Activated CD8-positive, alpha-beta memory T cell treated with anti-CD3 and anti-CD28 coated beads, Interleukin-2, amount 50 U/mL, for 1 hour (primary cell): ENCODE measurements around the gene CEACAM1.
"Not testable (repeated sequence)": the region's sequence is repeated elsewhere in the genome, so short reads cannot be mapped to it uniquely, and the experiment has no call there.

ENCODE experiments used
- DNase-seq: peaks from one replicate; pipeline ENCODE4 v3.0.0-alpha.2; 2020; ENCODE audit errors: extremely low read depth

The CEACAM1 gene

DNA sequence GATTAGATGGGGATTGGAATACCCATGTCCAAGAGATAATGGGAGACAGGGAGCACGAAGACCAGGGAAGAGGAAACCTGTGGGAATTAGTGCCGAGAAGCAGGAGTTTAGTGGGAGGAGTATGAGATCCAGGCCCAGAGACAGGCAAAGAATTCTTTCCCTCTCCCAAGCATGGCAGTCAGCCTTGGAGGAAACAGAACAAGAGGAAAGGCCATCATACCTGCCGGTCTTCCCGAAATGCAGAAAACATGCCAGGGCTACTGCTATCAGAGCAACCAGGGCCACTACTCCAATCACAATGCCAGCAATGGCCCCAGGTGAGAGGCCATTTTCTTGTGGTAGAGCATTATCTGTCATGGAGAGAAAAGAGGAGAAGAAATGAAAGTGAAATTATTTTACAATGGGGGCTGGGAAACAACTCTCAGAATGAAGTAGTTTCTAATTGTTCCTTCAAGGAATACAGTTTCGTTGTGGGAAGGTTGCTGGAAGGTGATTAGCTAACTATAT is 16.1 kb downstream of the CEACAM1 start:
- no peak for DNase-seq

GRCh38 chr19:42511340-42511739 is 16.9 kb downstream of the CEACAM1 start:
- no peak for DNase-seq

GRCh38 chr19:42508892-42509444 is 19.3 kb downstream of the CEACAM1 start:
- no peak for DNase-seq

DNA sequence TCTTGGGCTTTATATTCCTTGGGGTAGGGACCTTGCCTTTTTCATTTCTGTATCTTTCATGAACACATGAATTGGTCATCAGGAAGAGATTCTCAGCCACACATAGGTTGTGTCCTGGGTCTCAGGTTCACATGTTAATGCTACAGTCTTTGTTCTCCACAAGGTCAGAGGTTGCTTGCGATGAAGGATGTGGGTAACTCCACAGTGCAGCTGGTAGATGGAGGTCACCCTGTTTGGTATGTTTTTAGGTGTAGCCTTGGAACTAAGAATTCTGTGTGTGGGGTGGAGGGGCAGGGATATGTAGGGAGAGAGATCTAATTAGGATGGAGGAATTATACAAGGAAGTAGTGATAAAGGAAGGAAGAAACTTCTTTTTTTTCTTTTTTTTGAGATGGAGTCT is 23.2 kb downstream of the CEACAM1 start:
- DNase-seq: no peak

GRCh38 chr19:42501733-42502132 is 26.5 kb downstream of the CEACAM1 start:
- DNase-seq: no peak

GRCh38 chr19:42501243-42501642 is 27.0 kb downstream of the CEACAM1 start:
- not testable (repeated sequence) for DNase-seq

DNA sequence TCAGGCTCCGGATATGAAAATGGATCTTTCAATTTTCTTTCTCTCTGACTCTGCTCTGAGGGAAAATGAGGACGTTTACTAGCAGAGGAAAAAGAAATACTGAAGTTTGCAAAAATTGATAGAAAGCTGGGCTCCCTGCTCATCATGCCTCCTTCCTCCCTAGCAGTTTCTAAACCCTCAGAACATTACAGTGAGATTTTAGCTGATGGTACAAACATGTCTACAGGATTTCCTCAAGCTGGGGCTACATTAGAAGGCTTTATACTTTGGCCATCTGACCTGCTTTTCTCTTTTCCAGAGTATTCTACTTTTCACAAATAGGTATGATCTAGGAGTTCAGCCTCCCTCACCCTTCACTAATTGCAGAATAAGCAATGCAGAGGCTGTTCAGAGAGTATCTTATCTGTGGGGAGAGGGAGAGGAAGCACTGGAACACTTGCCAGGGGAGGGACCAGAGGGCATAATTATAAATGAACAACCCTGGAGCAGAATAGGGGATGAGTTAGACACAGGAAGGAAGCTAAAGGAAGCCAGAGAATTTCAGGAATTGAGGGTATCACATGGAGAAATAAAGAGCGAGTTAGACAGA is 30.0 kb downstream of the CEACAM1 start:
- no peak for DNase-seq

- DNase-seq: no peak
Measured at GRCh38 chr19:42497492-42498168, 30.7 kb downstream of the CEACAM1 start.

- DNase-seq: no peak
Measured at GRCh38 chr19:42496460-42497133, 31.7 kb downstream of the CEACAM1 start.

GRCh38 chr19:42495663-42496062 is 32.6 kb downstream of the CEACAM1 start:
- no peak for DNase-seq

DNA sequence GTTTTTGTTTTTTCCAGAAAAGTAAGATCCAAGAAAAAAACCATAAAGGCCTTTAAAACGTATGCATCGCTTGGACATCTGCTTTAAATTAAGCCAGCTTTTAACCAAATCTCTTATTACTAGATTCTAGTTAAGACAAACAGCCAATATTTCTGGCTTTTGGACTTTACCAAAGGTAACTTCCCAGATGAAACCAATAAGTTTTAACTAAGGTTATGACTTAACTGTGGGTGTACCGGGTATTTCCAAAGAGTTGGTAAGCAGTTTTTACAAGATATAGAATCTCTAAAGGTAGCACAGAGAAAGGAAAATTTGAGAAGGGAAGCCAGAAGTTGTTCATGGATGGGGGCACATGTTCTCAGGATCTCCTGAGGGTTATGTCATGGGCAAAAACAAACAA is 34.0 kb downstream of the CEACAM1 start:
- no peak for DNase-seq

GRCh38 chr19:42488783-42489521 is 39.3 kb downstream of the CEACAM1 start:
- DNase-seq: no peak

DNA sequence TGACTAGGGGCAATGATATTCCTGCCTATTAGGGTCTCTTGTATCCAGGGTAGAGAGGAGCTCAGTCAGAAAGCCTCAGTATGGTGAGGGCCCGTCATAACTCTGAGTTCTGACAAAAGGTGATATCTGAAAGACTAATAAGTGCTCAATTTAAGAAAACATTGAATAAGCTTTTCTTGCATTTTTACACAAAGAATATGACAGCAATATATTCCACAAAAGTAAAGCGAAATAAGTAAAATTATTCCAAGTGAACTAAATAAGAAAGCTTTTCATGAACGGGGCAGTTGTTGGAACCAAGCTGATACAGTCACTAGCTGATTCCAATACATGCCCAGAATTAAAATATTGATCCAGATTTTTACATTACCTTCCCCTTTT is 40.5 kb downstream of the CEACAM1 start:
- no peak for DNase-seq

DNA sequence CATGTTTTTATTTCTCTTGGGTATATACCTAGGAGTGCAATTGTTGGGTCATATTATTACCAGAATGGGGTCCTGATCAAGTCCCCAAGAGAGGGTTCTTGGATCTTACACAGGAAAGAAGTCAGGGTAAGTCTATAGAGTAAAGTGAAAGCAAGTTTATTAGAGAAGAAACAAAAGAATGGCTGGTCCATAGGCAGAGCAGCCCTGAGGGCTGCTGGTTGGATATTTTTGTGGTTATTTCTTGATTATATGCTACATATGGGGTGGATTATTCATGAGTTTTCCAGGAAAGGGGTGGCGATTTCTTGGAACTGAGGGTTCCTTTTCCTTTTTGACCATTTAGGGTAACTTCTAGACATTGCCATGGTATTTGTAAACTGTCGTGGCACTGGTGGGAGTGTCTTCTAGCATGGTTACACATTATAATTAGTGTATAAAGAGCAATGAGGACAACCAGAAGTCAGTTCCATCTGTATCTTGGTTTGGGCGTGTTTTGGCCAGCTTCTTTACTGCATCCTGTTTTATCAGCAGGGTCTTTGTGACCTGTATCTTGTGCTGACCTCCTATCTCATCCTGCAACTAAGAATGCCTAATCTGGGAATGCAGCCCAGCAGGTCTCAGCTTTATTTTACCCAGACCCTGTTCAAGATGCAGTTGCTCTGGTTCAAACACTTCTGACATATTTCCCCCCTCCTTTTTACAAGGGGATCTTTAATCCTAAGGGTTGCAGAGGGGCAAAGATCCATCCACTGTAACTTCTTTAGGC is 41.1 kb downstream of the CEACAM1 start:
- DNase-seq: no peak

GRCh38 chr19:42485036-42485435 is 43.2 kb downstream of the CEACAM1 start:
- DNase-seq: not testable (repeated sequence)

DNA sequence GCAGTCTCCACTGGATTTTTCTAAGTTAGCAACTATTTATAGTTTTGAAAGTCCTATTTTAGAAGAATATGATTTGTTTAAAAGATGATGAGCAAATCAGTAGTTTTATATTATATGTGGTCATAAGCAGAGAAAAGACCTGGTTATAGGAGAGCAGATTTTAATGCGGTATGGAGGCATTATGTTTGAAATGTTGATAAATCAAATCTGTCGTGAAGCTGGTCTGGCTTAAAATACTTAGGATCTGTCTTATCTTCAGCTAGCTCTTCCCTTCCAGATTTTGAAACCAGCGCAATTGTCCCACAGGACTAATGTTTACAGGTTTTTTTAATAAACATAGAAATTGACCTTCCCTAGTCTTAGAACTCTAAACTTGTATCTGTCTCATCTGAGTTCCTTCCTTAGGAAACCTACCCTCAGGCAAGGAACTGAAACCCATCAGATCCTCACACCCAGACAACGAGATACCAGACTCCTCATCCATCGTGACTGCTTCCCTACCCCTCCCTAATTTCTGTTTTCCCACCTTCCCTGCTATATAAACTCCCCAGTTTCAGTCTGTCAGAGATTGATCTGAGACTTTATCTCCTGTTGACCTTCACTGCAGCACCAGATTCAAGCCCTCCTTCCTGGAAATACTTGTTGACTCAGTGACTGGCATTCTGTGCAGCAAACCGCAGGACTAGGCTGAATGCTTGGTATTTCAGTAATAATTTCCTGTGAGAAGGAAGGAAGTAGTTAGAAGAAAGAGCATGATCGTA is 47.8 kb downstream of the CEACAM1 start:
- DNase-seq: no peak

GRCh38 chr19:42479736-42480135 is 48.5 kb downstream of the CEACAM1 start:
- DNase-seq: no peak

DNA sequence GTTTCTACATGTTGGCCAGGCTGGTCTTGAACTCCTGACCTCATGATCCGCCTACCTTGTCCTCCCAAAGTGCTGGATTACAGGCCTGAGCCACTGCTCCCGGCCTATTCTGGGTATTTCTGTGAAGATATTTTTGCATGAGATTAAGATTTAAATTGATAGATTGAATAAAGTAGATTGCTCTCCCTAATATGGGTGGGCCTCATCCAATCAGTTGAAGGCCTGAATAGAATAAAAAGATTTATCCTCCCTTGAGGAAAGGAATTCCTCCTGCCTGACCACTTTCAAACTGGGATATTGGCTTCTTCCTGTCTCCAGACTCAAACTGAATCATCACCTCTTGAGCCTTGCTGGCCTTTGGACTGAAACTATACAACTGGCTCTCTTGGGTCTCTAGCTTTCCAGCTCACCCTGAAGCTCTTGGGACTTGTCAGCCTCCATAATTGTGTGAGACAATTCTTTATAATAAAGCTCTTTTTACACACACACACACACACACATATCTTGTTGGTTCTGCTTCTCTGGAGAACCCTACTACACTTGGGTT is 49.4 kb downstream of the CEACAM1 start:
- DNase-seq: no peak

GRCh38 chr19:42477933-42478332 is 50.3 kb downstream of the CEACAM1 start:
- no peak for DNase-seq

- DNase-seq: no peak
Measured at GRCh38 chr19:42477117-42477516, 51.2 kb downstream of the CEACAM1 start.
